Caco-2 (cell line): ENCODE data around the gene CLEC16A. TPM values are rescaled to one million over a fixed set of nuclear protein-coding genes. Genes with fewer than 3 reads are reported as not detected.

Experiments
- BruUV-seq: library from RNA; stranded (reverse); fragments of 400-500 nt; replicated peaks from 2 replicates; lab custom pipeline; 2021; lab: Mats Ljungman, UMichigan
- CTCF ChIA-PET: fragments of 300-600 bp; sonication (Branson Sonifier 250); formaldehyde crosslinking; loops from one replicate; lab custom pipeline; 2022; ENCODE audit warnings: antibody characterized with exemption; lab: Charles Lee
- POLR2A ChIA-PET: fragments of 300-600 bp; sonication (Branson Sonifier 250); formaldehyde crosslinking; loops from one replicate; lab custom pipeline; 2022; ENCODE audit warnings: antibody characterized with exemption; lab: Charles Lee
- DNase-seq, 2 experiments: peaks; one replicate each; pipeline versions ENCODE4 v3.0.0 to v3.0.0-alpha.2; 2020 to 2022
- H3K27me3 ChIP-seq: replicated peaks from 2 replicates; pipeline ENCODE4 v1.6.0; 2011; ENCODE audit warnings: low read length; ENCODE audit not compliant: control insufficient read depth, insufficient read depth
- H3K36me3 ChIP-seq: 2 replicates; pipeline ENCODE4 v1.5.1; 2011; ENCODE audit warnings: low read length; ENCODE audit not compliant: control insufficient read depth, insufficient read depth
- H3K4me1 ChIP-seq: fragments of 250-450 bp; sonication (Bioruptor Pico); 2 replicates; pipeline ENCODE4 v1.5.1; 2020; ENCODE audit warnings: mild to moderate bottlenecking
- H3K4me3 ChIP-seq: 2 replicates; pipeline ENCODE4 v1.5.1; 2011; ENCODE audit warnings: low read depth, mild to moderate bottlenecking, control low read depth, low read length
- H3K9me3 ChIP-seq: fragments of 250-450 bp; sonication (Bioruptor Pico); 2 replicates; pipeline ENCODE4 v1.5.1; 2020; ENCODE audit warnings: mild to moderate bottlenecking, moderate library complexity
- H3K27ac Mint-ChIP-seq: one replicate; pipeline ENCODE4 v1.8.0; 2022; ENCODE audit warnings: mixed read lengths; ENCODE audit not compliant: unreplicated experiment
- H3K27me3 Mint-ChIP-seq: one replicate; pipeline ENCODE4 v1.8.0; 2022; ENCODE audit warnings: mixed read lengths; ENCODE audit not compliant: insufficient read depth, unreplicated experiment
- H3K36me3 Mint-ChIP-seq: one replicate; pipeline ENCODE4 v1.8.0; 2022; ENCODE audit warnings: mild to moderate bottlenecking, mixed read lengths; ENCODE audit not compliant: insufficient read depth, unreplicated experiment
- H3K4me1 Mint-ChIP-seq: one replicate; pipeline ENCODE4 v1.8.0; 2022; ENCODE audit warnings: low read depth, mixed read lengths; ENCODE audit not compliant: unreplicated experiment
- H3K4me3 Mint-ChIP-seq: one replicate; pipeline ENCODE4 v1.8.0; 2022; ENCODE audit warnings: mild to moderate bottlenecking, moderate library complexity, mixed read lengths; ENCODE audit not compliant: unreplicated experiment
- H3K9me3 Mint-ChIP-seq: one replicate; pipeline ENCODE4 v1.8.0; 2022; ENCODE audit warnings: mixed read lengths; ENCODE audit not compliant: unreplicated experiment
- intact Hi-C: fragments of 100-400 bp; cut with micrococcal nuclease; formaldehyde crosslinking; loops from one replicate; pipeline ENCODE4 v1.10.0; 2022; ENCODE audit not compliant: unreplicated experiment
- total RNA-seq: library from RNA; stranded (reverse); gene quantifications from 2 replicates; pipeline ENCODE4 v1.2.3, GENCODE V29; 2022
- TF ChIP-seq, protein P1 (sequence below), 2 experiments: fragments of 200-600 bp in 1 of 2; IDR thresholded peaks; 1 replicate in 1 of 2; 2 replicates in 1 of 2; pipeline versions ENCODE4 v1.5.1 to v1.8.0; 2011 to 2022; ENCODE audit warnings: antibody characterized with exemption in 1 of 2, control low read depth in 1 of 2, inconsistent platforms in 1 of 2, low read depth in 1 of 2, low read length in 1 of 2, mild to moderate bottlenecking in 1 of 2, moderate library complexity in 1 of 2; ENCODE audit not compliant: insufficient read depth in 1 of 2, severe bottlenecking in 1 of 2, unreplicated experiment in 1 of 2

Gene CLEC16A
- total RNA-seq, 1 experiment from 2014 or later: 27.0 TPM

GRCh38 chr16:10934325-10935107, 9.8 kb upstream of the CLEC16A start:
- no peaks in the 10 kb centered on the region for H3K27me3 ChIP-seq
- POLR2A ChIA-PET: no interaction called here
- H3K4me1 ChIP-seq: peaks cover 13% of the 10 kb centered on the region; the same call in 1 of the 2 replicates
- peaks cover 5% of the 10 kb centered on the region for H3K4me1 Mint-ChIP-seq
- intact Hi-C loops: no loop called here
- no peak overlapping the region for H3K4me3 Mint-ChIP-seq
- H3K27ac Mint-ChIP-seq: no peak overlapping the region
- BruUV-seq: no TSS peak
- CTCF ChIA-PET: no interaction called here
- peaks cover 12% of the 10 kb centered on the region for H3K36me3 Mint-ChIP-seq
- peaks cover 1% of the 10 kb centered on the region; the same call in 1 of the 2 replicates for H3K36me3 ChIP-seq
- no peaks in the 10 kb centered on the region for H3K9me3 Mint-ChIP-seq
- TF ChIP-seq, protein P1, sequence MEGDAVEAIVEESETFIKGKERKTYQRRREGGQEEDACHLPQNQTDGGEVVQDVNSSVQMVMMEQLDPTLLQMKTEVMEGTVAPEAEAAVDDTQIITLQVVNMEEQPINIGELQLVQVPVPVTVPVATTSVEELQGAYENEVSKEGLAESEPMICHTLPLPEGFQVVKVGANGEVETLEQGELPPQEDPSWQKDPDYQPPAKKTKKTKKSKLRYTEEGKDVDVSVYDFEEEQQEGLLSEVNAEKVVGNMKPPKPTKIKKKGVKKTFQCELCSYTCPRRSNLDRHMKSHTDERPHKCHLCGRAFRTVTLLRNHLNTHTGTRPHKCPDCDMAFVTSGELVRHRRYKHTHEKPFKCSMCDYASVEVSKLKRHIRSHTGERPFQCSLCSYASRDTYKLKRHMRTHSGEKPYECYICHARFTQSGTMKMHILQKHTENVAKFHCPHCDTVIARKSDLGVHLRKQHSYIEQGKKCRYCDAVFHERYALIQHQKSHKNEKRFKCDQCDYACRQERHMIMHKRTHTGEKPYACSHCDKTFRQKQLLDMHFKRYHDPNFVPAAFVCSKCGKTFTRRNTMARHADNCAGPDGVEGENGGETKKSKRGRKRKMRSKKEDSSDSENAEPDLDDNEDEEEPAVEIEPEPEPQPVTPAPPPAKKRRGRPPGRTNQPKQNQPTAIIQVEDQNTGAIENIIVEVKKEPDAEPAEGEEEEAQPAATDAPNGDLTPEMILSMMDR (IDR thresholded peaks at IDR 0.05; ENCODE audit: insufficient read depth in 1 of 2, low read depth in 1 of 2, low read length in 1 of 2, severe bottlenecking in 1 of 2, unreplicated experiment in 1 of 2): no peak
- H3K4me3 ChIP-seq: no peak overlapping the region
- H3K27me3 Mint-ChIP-seq: no peaks in the 10 kb centered on the region
- no peaks in the 10 kb centered on the region for H3K9me3 ChIP-seq
- DNase-seq: no peak

DNA sequence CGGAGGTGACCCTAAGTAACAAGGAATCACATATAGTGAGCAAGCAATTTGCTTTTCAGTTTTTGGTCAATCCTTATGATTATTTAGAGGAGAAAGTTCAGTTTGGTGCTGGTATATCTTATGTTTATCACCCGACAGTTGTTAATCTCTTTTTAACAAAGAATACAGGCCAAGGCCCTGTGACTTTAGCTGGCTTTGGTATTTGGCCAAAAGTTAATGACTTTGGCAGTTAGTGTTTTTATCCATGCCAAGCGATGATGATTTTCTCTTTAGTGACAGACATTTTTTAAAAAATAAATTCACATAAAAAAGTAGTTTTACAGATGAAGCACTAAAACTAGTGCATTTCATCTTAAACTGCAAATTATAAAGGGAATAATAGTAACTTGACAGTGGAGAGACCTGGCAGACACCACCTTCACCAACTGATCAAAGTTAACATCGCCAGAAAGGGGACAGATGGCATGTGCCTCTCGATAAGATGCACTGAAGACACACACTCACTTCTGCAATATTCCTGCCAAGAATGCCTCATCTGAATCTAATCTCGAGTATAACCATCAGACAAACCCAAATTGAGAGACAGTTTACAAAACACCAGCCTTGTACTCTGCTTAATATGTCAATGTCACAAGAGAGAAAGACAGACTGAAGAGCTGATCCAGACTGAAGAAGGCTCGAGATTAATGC, 9.0 kb upstream of the CLEC16A start:
- Mint-ChIP-seq H3K4me1 (peaks cover 11% of the 10 kb centered on the region), H3K27ac (no peak overlapping the region), H3K36me3 (peaks cover 12% of the 10 kb centered on the region), H3K9me3 (no peaks in the 10 kb centered on the region), H3K4me3 (no peak overlapping the region), H3K27me3 (no peaks in the 10 kb centered on the region)
- Histone ChIP-seq H3K4me1 (peaks cover 22% of the 10 kb centered on the region; the same call in 1 of the 2 replicates), H3K4me3 (no peak overlapping the region), H3K27me3 (no peaks in the 10 kb centered on the region), H3K36me3 (peaks cover 3% of the 10 kb centered on the region), H3K9me3 (no peaks in the 10 kb centered on the region)
- intact Hi-C loops: no loop called here
- TF ChIP-seq, protein P1 (IDR thresholded peaks at IDR 0.05; ENCODE audit: insufficient read depth in 1 of 2, low read depth in 1 of 2, low read length in 1 of 2, severe bottlenecking in 1 of 2, unreplicated experiment in 1 of 2): no peak
- BruUV-seq: no TSS peak
- ChIA-PET CTCF (no interaction called here), POLR2A (no interaction called here)
- DNase-seq: no peak

- POLR2A ChIA-PET: no interaction called here
- no TSS peak for BruUV-seq
- CTCF ChIA-PET: interaction anchor here (1.0 kb wide), 1 partner anchor 18 kb away, joined by 3 read pairs; no protein-coding TSS in a partner anchor
These were observed 7.9 kb upstream of the CLEC16A start for GRCh38 chr16:10936272-10936984.

More at GRCh38 chr16:10936272-10936984, 7.9 kb upstream of the CLEC16A start:
- H3K4me1 Mint-ChIP-seq: peaks cover 18% of the 10 kb centered on the region
- no peaks in the 10 kb centered on the region for H3K9me3 ChIP-seq
- H3K27ac Mint-ChIP-seq: no peak overlapping the region
- H3K4me3 Mint-ChIP-seq: no peak overlapping the region
- peaks cover 10% of the 10 kb centered on the region for H3K36me3 Mint-ChIP-seq
- H3K4me1 ChIP-seq: peaks cover 23% of the 10 kb centered on the region; the same call in 1 of the 2 replicates
- no peak for DNase-seq
- H3K9me3 Mint-ChIP-seq: no peaks in the 10 kb centered on the region
- H3K36me3 ChIP-seq: peaks cover 3% of the 10 kb centered on the region
- TF ChIP-seq, protein P1 (IDR thresholded peaks at IDR 0.05; ENCODE audit: insufficient read depth in 1 of 2, low read depth in 1 of 2, low read length in 1 of 2, severe bottlenecking in 1 of 2, unreplicated experiment in 1 of 2): no peak
- H3K27me3 Mint-ChIP-seq: no peaks in the 10 kb centered on the region
- H3K27me3 ChIP-seq: no peaks in the 10 kb centered on the region
- no peak overlapping the region for H3K4me3 ChIP-seq
- intact Hi-C loops: no loop called here
